Kidney capillary endothelial cell (primary cell): ENCODE data around the gene SLC25A39.
A peak's percentile ranks its signal among the peaks of the same experiment; 100 is the strongest.
"Not testable (repeated sequence)": the region's sequence is repeated elsewhere in the genome, so short reads cannot be mapped to it uniquely, and the experiment has no call there.

Source experiments
- DNase-seq: peaks from one replicate; pipeline ENCODE4 v3.0.0-alpha.2; 2018; ENCODE audit warnings: low spot score

SLC25A39 gene

DNA sequence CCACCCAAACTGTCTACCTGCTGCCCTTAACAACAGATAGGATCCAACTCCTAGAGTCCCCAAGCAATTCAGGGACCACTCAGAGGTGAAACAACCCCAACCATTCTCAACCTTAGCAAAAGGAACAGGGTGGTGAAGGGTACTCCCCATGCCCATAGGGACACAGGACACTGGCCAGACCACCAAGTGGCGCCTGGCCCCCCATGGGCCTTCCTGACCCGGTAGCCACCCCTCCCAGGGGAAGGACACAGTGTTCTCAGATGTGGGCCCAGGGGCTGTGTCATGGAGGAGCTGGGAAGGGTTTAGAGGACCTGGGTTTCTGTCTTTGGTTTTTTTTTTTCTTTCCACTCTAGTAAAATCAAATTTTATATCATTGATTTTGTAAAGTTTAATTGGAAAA is 9.7 kb upstream of the SLC25A39 start:
- DNase-seq, result no peak

DNA sequence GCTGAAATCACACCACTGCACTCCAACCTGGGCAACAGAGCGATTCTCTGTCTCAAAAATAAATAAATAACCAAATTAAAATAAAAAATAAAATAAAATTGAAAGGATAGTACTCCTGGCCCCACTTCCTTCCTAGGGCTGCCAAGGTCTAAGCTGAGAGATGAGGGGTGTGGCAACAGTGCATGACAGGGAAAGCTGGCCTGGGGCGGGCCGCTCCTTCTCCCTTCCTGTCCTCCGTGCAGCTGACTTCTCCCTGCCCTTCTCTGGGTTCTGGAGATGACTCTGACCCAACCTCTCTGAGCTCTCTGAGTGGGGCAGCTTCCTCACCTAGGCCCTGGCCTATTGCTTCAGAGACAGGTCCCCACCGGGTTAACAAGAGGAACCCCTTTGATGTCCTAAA is 8.7 kb upstream of the SLC25A39 start:
- no peak for DNase-seq

DNA sequence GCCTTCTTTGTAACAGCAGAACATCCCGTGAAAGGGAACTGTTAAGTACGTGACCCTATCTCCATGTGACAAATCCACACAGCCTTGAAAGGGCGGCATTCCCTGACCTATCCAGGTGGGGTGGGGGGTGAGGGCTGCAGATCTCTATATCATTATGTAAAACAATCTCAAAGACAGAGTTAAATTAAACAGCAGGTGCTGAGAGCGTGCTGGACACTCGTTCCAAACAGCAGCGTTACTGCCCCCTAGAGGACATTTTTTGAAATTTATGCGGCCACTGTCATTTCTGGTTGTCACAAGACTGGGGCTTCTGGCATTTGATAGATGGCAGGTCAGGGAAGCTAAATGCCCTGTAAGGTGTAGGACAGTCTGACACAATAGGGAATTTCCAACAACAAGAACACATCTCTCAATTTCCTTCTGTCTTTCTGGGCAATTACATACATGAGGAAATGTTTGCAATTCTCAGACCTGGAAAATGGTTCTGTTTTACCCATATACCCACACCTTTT is 6.7 kb upstream of the SLC25A39 start:
- peak; percentile 67 for DNase-seq

DNA sequence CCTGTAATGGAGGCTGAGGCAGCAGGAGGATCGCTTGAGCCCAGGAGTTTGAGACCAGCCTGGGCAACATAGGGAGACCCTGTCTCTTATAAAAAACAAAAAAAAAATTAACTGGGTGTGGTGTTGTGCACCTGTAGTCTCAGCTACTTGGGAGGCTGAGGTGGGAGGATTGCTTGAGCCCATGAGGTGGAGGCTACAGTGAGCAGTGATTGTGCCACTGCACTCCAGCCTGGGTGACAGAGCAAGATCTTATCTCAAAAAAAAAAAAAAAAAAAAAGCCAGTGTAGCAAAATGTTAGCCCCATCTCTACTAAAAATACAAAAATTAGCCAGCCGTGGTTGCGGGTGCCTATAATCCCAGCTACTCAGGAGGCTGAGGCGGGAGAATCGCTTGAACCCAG is 5.6 kb upstream of the SLC25A39 start:
- DNase-seq, result not testable (repeated sequence)

DNA sequence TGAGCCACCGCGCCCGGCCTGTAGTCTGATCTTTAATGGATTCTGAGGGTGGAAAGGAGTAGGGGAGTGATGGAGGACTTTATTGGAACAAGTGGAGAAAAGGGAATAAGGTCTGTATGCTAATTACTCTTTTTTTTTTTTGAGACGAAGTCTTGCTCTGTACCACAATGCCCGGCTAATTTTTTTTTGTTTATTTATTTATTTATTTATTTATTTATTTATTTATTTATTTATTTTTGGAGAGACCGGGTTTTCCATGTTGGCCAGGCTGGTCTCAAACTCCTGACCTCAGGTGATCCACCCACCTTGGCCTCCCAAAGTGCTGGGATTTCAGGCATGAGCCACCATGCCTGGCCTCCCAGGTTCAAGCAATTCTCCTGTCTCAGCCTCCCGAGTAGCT is 4.9 kb upstream of the SLC25A39 start:
- not testable (repeated sequence) for DNase-seq

DNA sequence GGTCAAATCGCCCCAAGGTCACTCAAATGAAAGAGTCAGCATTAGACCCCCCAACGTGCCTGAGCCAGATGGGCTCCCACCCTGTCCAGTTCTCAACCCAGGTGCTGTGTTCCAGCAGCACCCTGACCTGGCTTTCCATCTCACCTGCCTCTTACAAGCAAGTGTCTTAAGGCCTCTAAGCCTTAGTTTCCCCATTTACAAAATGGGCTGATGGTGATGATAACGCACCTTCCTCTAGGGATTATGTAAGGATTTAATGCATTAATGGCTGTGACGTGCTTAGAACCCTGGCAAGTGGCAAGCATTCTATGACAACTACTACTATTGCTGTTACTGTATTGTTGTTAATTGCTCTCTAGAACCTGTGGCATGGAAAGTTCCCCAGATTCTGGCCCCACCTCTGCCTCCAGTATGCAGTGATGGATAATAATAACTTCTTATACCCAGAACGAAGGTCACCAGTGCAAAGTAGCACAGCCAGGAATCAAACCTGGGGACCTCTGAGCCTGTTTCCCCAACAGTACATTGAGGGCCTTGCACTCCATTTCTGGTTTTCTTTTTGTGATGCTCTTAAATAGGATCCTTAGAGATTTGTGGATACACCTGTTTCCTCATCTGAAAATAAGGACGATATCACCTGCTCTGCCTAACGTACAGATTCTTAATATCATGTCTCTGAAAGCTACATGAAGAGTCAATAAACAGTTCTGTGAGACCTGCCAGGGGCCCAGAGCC is 3.3 kb upstream of the SLC25A39 start:
- DNase-seq, result no peak

DNA sequence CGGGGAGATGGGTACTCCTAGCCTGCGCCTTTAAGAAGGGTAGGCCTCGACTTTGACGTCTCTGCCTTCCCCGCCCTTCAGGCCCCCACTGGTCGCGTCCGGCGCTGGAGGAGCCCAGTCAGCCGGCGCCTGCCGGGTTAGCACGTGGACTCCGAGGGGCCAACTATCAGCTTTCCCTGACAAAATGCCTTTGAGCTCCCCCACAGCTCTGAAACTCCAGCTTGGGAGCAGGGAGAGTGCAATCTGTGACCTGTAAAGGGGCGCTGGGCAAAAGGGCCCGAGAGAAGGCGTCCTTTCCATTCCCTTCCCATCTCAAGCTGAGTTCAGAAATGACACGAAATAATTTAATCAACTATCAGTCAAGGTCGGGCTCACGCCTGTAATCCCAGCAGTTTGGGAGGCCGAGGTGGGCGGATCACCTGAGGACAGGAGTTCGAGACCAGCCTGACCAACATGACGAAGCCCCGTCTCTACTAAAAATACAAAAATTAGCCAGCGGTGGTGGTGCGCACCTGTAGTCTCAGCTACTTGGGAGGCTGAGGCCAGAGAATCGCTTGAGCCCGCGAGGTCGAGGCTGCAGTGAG is 2.3 kb upstream of the SLC25A39 start:
- peak; percentile 96 for DNase-seq

DNA sequence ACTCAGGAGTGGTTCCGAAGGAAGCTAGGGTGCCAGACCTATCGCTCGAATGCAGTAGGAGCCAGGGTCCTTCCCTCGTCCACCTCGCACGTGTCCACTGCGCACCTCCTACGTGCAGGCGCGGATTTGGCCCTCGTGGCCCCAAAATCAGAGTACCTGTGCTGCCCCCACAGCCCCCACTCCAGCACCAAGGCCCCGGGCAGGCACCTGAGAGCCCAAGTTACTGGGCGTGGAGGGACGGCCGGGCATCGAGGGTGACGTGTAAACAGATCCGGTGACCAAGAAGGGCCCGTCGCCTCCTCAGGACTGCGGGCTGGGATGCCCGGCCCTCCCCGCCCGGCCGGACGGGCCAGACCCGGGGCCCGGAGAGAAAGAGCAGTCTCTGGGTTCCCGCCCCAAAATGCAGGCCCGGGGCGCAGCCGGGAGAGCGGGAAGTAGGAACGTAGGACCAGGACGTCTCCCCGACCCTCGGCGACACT is 492 bp downstream of the SLC25A39 start:
- no peak for DNase-seq

DNA sequence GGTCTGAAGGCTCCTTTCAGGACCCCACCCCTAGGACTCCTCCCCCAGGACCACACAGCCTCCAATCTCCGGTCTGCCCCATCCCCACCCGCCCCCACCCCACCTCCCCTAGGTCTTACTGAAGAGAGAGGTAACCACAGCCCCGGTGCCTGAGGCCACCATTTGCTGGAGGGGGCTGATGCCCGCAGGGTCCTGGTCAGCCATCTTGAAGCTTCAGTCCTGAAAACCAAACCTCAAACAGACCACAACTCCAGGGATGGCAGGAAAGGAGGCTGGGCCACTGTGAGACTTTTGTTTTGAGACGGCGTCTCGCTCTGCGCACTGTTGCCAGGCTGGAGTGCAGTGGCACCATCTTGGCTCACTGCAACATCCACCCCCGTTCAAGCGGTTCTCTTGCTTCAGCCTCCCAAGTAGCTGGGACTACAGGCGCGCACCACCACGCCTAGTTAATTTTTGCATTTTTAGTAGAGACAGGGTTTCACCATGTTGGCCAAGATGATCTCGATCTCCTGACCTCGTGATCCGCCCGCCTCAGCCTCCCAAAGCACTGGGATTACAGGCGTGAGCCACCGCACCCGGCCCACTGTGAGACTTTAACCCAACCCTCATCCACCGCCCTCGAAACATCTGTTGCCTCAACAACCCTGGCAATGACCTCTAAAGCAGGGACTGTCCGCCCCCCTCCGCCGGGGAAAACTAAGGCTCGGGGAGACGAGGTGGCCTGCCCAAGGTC is 1.1 kb downstream of the SLC25A39 start:
- DNase-seq, result no peak

DNA sequence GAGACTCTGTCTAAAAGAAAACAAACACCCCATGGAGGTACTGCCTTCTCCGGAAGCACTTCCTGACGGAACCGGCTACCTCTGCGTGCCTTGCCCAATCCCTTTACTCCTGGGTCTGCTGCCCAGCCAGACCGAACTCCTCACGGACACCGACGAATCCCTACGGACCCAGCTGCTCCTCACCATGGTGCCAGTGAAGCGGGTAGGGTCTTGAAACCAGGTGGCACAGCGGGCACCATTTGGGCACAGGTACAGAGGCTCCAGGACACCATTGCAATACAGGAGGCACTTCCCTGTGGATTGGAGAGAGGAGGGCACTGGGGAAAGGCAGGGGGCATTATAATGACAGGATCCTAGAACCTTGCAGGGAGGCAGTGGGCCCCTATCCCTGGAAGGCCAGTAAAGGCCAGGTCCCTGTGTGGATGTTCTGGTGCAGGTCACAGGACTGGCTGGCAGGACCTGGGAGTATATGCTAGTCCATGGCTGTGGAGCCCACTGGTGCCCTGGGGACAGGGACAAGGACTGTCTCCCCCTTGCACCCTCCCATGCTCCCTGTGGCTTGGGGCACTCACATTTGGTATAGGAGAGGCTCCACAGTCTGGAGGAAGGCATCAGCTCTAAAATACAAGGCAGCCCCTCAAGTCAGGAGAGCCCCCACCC is 2.3 kb downstream of the SLC25A39 start:
- DNase-seq, result no peak

DNA sequence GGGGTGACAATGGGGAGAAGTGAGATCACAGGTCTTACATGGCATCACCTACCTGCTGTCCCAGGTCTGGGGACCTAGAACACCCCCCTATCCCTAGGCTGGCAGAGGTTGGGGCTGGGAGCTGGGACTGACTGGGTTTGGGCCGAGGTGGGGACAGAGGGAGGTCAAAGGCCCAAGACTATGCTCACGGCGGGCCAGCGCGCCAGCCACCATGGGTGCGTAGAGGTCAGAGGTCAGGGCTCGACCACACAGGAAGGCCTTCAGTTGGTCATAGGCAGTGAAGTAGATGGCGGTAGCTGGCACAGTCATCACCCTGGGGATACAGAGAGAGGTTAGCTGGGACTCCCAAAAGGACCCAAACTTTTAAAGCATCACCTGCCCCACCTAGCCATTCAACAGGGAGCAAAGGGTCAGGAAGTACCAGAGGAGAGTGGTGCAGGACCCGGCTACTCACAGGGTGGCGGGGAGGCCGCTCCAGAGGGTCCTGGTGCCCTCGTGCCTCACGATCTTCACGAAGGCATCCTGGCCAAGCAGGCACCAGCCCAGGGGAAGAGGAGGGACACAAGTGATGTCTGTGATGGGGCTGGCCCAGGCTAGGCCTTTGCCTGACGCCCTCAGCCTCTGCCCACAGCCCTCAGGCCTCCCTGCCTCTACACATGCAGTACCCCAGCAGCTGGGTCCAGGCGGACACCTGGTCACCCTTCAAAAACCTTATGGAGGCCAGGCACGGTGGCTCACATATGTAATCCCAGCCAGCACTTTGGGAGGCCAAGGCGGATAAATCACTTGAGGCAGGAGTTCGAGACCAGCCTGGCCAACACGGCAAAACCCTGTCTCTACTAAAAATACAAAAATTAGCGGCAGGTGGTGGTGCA is 3.1 kb downstream of the SLC25A39 start:
- DNase-seq, result no peak

DNA sequence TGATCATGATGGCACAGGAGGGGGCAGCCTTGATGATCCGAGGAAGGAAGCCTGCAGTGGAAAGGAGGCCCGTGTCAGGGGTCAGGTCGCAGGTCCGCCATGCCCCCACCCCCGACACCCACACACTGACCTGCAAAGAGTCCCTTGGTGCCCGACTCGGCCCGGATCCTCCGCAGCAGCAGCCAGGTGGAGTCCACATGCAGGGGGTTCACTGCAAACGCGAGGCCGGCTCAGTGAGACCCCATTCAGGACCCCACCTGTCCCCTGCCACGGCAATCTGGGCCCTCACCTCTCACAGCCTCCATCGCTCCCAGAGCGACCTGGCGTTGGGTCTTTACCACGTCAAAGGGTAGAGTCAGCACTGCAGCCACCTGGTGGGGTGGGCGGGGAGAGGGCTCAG is 4.6 kb downstream of the SLC25A39 start:
- DNase-seq, result no peak

DNA sequence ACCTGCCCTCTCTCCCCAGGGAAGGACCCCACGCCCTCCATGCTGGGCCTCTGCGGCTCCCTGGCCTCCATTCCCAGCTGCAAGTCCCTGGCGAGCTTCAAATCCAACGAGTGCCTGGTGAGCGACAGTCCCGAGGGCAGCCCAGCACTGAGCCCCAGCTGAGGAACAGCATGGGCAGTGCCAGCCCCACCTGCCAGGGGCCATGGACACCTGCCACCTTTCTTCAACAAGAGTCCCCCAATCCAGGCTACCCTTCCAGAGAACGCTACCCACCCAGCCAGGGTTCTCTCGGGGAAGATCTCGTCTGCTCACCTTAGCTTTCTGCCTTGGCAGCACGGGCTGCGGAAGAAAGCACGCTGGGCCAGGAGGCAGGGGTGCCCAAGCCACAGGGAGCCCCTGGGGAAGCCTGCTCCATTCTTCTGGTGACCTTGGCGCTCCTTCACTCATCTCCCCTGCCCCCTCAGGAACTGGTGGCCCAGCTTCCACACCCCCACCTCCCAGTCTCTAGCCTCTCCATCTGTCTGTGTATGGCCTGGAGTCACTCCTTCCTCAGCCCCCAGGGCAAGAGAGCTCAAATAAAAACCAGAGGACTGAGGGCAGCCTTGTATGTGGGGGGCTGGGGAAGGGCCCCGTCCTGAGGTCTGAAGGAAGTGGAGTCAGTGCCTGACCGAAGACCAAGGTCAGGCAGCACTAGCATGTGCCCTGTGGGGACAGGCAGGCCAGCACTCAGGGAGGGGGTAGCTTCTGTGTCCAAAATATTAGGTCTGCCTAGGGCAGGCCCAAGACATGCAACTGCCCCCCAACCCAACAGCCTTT is 6.3 kb downstream of the SLC25A39 start:
- no peak for DNase-seq

DNA sequence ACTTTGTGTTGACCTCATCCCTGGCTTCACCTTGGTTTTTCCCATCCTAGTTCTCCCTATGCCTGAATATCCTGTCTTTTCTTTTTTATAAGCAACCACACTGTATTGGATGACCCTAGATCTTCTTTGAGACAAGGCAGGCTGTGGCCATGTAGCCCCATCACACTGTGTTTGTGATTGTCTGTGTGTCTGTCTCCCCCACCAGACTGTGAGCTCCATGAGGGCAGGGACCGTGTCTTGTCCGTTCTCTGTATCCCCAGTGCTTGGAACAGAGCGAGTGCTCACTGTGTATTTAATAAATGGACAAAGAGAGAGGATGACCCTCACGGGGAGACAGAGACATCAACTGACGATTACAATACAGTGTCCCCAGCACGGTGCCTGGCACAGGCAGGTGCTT is 7.1 kb downstream of the SLC25A39 start:
- no peak for DNase-seq

DNA sequence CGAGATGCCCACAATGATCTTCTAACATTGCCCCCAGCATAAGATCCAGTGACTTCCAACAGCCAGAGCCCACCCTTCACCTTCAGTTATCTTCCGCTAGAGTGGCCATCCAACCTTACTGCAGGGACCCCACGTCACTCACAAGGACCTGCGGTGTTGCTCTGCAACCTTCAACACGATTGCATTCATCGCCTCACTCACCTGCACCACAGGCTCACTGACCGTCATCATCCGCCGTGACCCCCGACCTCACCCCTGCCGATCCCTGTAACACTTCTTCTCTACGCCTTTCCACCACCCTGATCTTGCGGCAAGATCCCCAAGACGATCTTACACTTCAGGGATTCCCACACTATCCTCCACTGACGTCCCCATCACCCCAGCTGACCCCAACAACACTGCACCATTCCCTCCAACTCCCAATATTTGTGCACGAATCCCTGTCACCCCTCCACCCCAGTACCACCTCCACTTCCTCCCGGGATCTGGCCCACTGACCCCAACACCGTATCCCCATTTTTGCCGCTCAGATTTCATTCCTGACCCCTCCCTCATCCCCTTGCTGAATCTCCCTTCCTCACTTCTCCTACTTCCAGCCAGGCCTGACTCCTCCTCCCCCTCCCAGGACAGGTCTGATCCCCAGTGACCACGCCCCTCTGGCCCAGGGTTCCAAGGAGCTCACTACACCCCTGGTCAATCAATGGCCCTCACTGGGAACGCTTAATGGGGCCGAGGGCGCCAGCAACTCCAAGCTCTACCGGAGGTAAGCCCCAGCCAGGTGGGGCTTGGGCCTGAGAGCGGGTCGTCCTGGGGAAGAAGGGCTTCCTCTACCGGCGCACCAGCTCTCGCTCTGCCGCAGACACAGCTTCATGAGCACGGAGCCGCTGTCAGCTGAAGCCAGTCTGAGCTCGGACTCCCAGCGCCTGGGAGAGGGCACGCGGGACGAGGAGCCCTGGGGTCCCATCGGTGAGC is 8.6 kb downstream of the SLC25A39 start:
- DNase-seq, result no peak

DNA sequence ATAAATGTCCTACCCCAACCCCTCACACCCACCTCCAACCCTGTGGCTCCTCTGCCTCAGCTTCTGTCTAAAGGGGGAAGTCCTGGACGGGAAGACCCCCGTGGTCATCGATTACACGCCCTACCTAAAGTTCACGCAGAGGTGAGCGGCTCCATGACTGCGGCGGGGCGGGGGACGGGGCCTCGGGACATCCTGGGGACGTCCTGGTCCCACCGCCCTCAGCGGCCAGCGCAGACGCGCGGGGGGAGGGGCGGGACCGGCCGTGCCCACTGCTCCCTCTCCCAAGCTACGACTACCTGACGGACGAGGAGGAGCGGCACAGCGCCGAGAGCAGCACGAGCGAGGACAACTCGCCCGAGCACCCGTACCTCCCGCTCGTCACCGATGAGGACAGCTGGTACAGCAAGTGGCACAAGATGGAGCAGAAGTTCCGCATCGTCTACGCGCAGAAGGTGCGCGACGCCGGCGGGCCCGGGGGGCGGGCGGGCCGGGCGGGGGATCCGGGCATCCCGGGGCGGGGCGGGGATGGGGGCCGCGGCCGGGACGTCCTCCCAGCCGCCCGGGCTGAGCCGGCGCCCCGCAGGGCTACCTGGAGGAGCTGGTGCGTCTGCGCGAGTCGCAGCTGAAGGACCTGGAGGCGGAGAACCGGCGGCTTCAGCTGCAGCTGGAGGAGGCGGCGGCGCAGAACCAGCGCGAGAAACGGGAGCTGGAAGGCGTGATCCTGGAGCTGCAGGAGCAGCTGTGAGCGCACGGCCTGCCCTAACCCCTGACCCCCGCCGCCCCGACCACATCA is 9.6 kb downstream of the SLC25A39 start:
- DNase-seq, result no peak

DNA sequence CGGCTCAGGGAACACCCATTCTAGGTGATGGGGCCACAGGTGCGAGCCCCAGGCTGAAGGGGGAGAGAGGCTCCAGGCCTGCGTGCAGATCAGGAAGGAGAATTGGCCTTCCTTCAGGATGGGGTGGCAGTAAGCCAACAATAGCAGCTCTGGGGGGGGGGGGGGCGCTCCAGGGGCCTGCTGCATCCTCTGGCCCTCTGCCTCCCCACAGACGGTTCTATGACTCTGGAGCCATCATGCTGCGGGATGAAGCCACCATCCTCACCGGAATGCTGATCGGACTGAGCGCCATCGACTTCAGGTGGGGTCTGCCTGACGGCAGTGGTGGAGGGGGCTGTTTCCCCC is 10.1 kb downstream of the SLC25A39 start:
- no peak for DNase-seq

DNA sequence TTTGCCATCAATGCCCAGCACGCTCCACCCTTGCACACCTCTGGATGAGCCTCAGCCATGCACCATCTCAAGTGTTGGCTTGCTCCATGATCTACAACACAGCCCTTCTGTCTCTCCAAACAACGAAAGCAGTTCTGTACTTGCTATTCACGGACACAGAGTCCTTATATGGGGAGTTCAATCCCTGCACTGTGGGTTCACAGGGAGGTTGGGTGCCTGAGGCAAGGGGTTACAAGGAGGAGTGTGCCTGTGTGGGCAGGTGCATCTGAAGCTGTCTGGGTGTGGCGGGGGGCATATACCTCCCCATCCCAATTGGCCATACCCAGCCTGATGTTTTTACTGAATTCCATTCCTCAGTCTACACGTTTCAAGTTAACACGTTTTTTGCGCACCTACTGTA is 10.6 kb downstream of the SLC25A39 start:
- no peak for DNase-seq
